ENCODE results near the gene CLCN1.

Gene CLCN1

GRCh38 chr7:143396182-143396581 is 80.3 kb downstream of the CLCN1 start:
- Histone ChIP-seq H3K4me1 (ENCODE audit: insufficient read depth, low read length) (peaks cover 31% of the 10 kb centered on the region), H3K36me3 (ENCODE audit: insufficient read depth, low read length) (peaks cover 4% of the 10 kb centered on the region)

DNA sequence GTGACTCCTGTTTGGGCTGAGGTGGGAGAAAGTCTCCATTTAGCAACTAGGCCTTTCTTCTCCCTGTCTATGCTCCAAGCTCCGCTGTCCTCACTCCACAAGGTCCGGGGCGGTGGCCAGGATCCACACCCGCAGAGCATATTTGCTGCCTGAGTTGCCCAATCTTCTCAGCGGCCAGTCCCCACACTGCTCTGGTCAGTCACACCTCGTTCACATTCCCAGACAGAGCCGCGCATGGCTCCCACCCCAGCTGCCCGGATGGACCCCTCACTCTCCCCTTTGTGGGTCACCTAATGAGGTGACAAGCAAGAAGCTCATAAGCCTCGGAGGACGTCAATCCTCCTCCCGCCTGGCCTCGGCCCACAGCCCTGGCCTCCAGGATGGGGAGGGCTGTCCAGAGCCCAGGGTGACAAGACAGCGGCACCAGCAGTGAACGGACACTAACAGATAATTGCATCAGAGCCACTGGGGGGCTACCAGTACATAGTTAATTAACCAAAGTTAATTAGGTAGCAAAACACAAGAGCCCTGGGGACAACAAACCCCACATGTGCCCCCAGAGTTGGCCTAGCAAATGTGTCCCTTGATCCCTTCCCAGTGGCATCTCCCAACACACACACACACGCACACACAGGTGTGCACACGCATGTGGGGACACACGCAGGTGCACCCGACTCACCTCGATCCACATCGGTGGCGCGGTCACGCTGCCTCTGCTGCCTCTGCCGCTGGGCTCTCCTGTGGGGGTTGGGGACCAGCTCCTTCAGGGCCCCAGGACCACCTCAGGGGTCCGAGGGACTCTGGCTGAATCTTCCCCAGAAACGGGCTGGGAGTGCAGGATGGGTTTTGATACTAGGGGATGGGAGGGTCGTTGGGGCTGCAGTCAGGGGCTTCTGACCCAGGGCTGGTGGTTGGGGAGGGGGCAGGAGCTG is 81.0 kb downstream of the CLCN1 start:
- H3K27ac ChIP-seq (ENCODE audit: low read depth, low read length) = no peak overlapping the region
- H3K9ac ChIP-seq (ENCODE audit: low read length) = no peak overlapping the region
- peaks cover 24% of the 10 kb centered on the region for H3K4me1 ChIP-seq (ENCODE audit: insufficient read depth, low read length)
- H3K27me3 ChIP-seq (ENCODE audit: control insufficient read depth in 1 of 2, insufficient read depth in 2 of 2, low read length in 2 of 2) = no peaks in the 10 kb centered on the region
- H3K9me3 ChIP-seq (ENCODE audit: low read length) = no peaks in the 10 kb centered on the region
- no peak overlapping the region for H3K4me3 ChIP-seq (ENCODE audit: low read depth in 1 of 2, low read length in 2 of 2)
- no peaks in the 10 kb centered on the region for H3K36me3 ChIP-seq (ENCODE audit: insufficient read depth, low read length)

More at GRCh38 chr7:143396182-143396581, 80.3 kb downstream of the CLCN1 start:
- H3K27me3 ChIP-seq (ENCODE audit: control insufficient read depth in 1 of 2, insufficient read depth in 2 of 2, low read length in 2 of 2) = no peaks in the 10 kb centered on the region
- no peak overlapping the region for H3K4me3 ChIP-seq (ENCODE audit: low read depth in 1 of 2, low read length in 2 of 2)
- H3K9ac ChIP-seq (ENCODE audit: low read length) = no peak overlapping the region
- H3K9me3 ChIP-seq (ENCODE audit: low read length) = no peaks in the 10 kb centered on the region
- H3K27ac ChIP-seq (ENCODE audit: low read depth, low read length) = no peak overlapping the region

DNA sequence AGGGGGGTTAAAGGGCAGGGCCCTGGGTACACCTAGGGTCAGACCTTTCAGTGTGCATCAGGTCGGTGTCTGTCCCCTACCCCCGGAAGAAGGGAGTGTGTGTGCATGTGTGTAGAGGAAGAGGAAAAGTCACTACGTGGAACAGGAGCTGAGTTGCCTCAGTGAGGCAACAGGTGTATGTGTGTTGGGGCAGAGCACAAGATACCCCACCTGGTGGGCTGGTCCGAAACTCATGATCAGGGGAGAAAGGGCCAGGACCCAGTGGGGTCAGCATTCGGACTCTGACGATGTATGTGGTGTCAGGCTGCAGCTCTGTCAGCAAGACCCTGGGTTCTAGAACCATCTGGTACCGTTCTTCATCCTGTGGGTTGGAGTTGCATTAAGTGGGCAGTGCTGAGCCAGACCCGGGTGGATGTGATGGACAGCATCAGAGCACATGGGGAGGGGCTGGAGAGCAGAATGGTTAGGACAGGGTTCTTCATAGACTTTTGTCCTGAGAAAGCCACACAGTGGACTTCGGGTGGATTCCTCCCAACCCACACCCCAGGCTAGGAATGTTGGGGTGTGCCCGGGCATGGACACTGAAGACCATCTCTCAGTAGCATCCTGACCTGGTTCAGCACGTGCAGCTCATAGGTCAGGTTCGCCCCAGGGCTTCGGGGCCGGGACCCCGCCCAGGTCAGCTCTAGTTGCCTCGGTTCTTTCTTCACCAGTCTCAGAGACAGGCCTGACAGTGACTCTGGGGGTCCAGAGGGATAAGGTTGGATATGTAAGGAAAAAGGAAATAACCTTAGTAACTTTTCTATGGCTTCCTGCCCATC is 82.0 kb downstream of the CLCN1 start:
- H3K27ac ChIP-seq (ENCODE audit: low read depth, low read length) = no peak overlapping the region
- no peaks in the 10 kb centered on the region for H3K9me3 ChIP-seq (ENCODE audit: low read length)
- H3K4me1 ChIP-seq (ENCODE audit: insufficient read depth, low read length) = peaks cover 14% of the 10 kb centered on the region
- H3K4me3 ChIP-seq (ENCODE audit: low read depth in 1 of 2, low read length in 2 of 2) = no peak overlapping the region
- H3K9ac ChIP-seq (ENCODE audit: low read length) = no peak overlapping the region
- no peaks in the 10 kb centered on the region for H3K27me3 ChIP-seq (ENCODE audit: control insufficient read depth in 1 of 2, insufficient read depth in 2 of 2, low read length in 2 of 2)
- no peaks in the 10 kb centered on the region for H3K36me3 ChIP-seq (ENCODE audit: insufficient read depth, low read length)

- H3K9me3 ChIP-seq (ENCODE audit: low read length) = no peaks in the 10 kb centered on the region
- H3K27me3 ChIP-seq (ENCODE audit: control insufficient read depth in 1 of 2, insufficient read depth in 2 of 2, low read length in 2 of 2) = no peaks in the 10 kb centered on the region
- peaks cover 8% of the 10 kb centered on the region for H3K4me1 ChIP-seq (ENCODE audit: insufficient read depth, low read length)
- H3K27ac ChIP-seq (ENCODE audit: low read depth, low read length) = no peak overlapping the region
- H3K4me3 ChIP-seq (ENCODE audit: low read depth in 1 of 2, low read length in 2 of 2) = no peak overlapping the region
- no peak overlapping the region for H3K9ac ChIP-seq (ENCODE audit: low read length)
- no peaks in the 10 kb centered on the region for H3K36me3 ChIP-seq (ENCODE audit: insufficient read depth, low read length)
These were observed 82.7 kb downstream of the CLCN1 start for GRCh38 chr7:143398616-143399015.

GRCh38 chr7:143399151-143399550 is 83.2 kb downstream of the CLCN1 start:
- Histone ChIP-seq H3K9me3 (ENCODE audit: low read length) (no peaks in the 10 kb centered on the region), H3K9ac (ENCODE audit: low read length) (no peak overlapping the region), H3K4me3 (ENCODE audit: low read depth in 1 of 2, low read length in 2 of 2) (no peak overlapping the region), H3K27ac (ENCODE audit: low read depth, low read length) (no peak overlapping the region), H3K4me1 (ENCODE audit: insufficient read depth, low read length) (peaks cover 4% of the 10 kb centered on the region), H3K27me3 (ENCODE audit: control insufficient read depth in 1 of 2, insufficient read depth in 2 of 2, low read length in 2 of 2) (no peaks in the 10 kb centered on the region), H3K36me3 (ENCODE audit: insufficient read depth, low read length) (no peaks in the 10 kb centered on the region)

GRCh38 chr7:143399642-143400041 is 83.7 kb downstream of the CLCN1 start:
- Histone ChIP-seq H3K4me3 (ENCODE audit: low read depth in 1 of 2, low read length in 2 of 2) (no peak overlapping the region), H3K36me3 (ENCODE audit: insufficient read depth, low read length) (no peaks in the 10 kb centered on the region), H3K4me1 (ENCODE audit: insufficient read depth, low read length) (peaks cover 4% of the 10 kb centered on the region)

GRCh38 chr7:143401265-143401664 is 85.4 kb downstream of the CLCN1 start:
- no peaks in the 10 kb centered on the region for H3K9me3 ChIP-seq (ENCODE audit: low read length)
- no peaks in the 10 kb centered on the region for H3K27me3 ChIP-seq (ENCODE audit: control insufficient read depth in 1 of 2, insufficient read depth in 2 of 2, low read length in 2 of 2)
- H3K27ac ChIP-seq (ENCODE audit: low read depth, low read length) = no peak overlapping the region
- H3K4me3 ChIP-seq (ENCODE audit: low read depth in 1 of 2, low read length in 2 of 2) = no peak overlapping the region
- no peaks in the 10 kb centered on the region for H3K36me3 ChIP-seq (ENCODE audit: insufficient read depth, low read length)
- H3K9ac ChIP-seq (ENCODE audit: low read length) = no peak overlapping the region
- H3K4me1 ChIP-seq (ENCODE audit: insufficient read depth, low read length) = no peaks in the 10 kb centered on the region

More at GRCh38 chr7:143399642-143400041, 83.7 kb downstream of the CLCN1 start:
- Histone ChIP-seq H3K27ac (ENCODE audit: low read depth, low read length) (no peak overlapping the region), H3K9me3 (ENCODE audit: low read length) (no peaks in the 10 kb centered on the region), H3K9ac (ENCODE audit: low read length) (no peak overlapping the region), H3K27me3 (ENCODE audit: control insufficient read depth in 1 of 2, insufficient read depth in 2 of 2, low read length in 2 of 2) (no peaks in the 10 kb centered on the region)
